Lung (tissue), 12 donors: Measurements from ENCODE around the gene ACACB. TPM values are rescaled to one million over a fixed set of nuclear protein-coding genes. Genes with fewer than 3 reads are reported as not detected.

ENCODE experiments used
- ATAC-seq: fragments of 200-7000 bp; cut with Tn5 transposase; one replicate; pipeline ENCODE4 v1.9.1; 2020; ENCODE audit warnings: moderate number of reproducible peaks; ENCODE audit not compliant: insufficient read depth, low FRiP score
- DNase-seq, 3 donors: peaks; one replicate each; pipeline ENCODE4 v3.0.0-alpha.2; 2013 to 2017
- H3K27ac ChIP-seq, 2 donors: one replicate each; pipeline ENCODE4 v1.5.1; 2013; ENCODE audit warnings: mild to moderate bottlenecking in 2 of 2, moderate library complexity in 2 of 2, control low read depth in 1 of 2, inconsistent platforms in 1 of 2, low read depth in 1 of 2, low read length in 1 of 2
- H3K27me3 ChIP-seq, 3 donors: one replicate each; pipeline ENCODE4 v1.5.1; 2013; ENCODE audit warnings: low read length in 2 of 3; ENCODE audit not compliant: control insufficient read depth in 3 of 3, insufficient read depth in 3 of 3
- H3K36me3 ChIP-seq, 4 donors: one replicate each; pipeline ENCODE4 v1.5.1; 2013; ENCODE audit warnings: low read length in 4 of 4, mild to moderate bottlenecking in 1 of 4, moderate library complexity in 1 of 4; ENCODE audit not compliant: control insufficient read depth in 4 of 4, insufficient read depth in 4 of 4
- H3K4me1 ChIP-seq, 5 donors: one replicate each; pipeline ENCODE4 v1.5.1; 2013; ENCODE audit warnings: low read length in 5 of 5, mild to moderate bottlenecking in 2 of 5, moderate library complexity in 1 of 5; ENCODE audit not compliant: control insufficient read depth in 5 of 5, insufficient read depth in 5 of 5
- H3K4me3 ChIP-seq: one replicate; pipeline ENCODE4 v1.5.1; 2013; ENCODE audit warnings: mild to moderate bottlenecking, control low read depth, moderate library complexity
- H3K9ac ChIP-seq, 2 donors: one replicate each; pipeline ENCODE4 v1.5.1; 2013; ENCODE audit warnings: low read length in 2 of 2, control low read depth in 1 of 2; ENCODE audit not compliant: insufficient read depth in 1 of 2
- H3K9me3 ChIP-seq, 4 donors: one replicate each; pipeline ENCODE4 v1.5.1; 2013; ENCODE audit warnings: low read length in 3 of 4, mild to moderate bottlenecking in 1 of 4, moderate library complexity in 1 of 4; ENCODE audit not compliant: control insufficient read depth in 4 of 4, insufficient read depth in 3 of 4
- CTCF ChIP-seq: IDR thresholded peaks from 2 replicates; pipeline ENCODE4 v1.5.1; 2012; ENCODE audit warnings: mild to moderate bottlenecking; ENCODE audit errors: control extremely low read depth, extremely low read depth
- WGBS, 2 donors: extraction: QIAGEN DNeasy Blood & Tissue Kit; methylation state at CpG; one replicate each; pipeline ENCODE4 v1.1.7; 2013; 5-methylcytosine and 5-hydroxymethylcytosine counted together
- polyA plus RNA-seq, 2 donors: library from polyadenylated mRNA; stranded (reverse); fragments of 200-250 nt; gene quantifications; one replicate each; pipeline ENCODE4 v1.2.1, GENCODE V29; 2013
- total RNA-seq, 2 donors: library from RNA; depleted of rRNA in 1 of 2; stranded (reverse); fragments of >200 nt in 1 of 2; gene quantifications; one replicate each; pipeline ENCODE4 v1.2.1, GENCODE V29; 2014 to 2021
- donor health status: control.
- donor health status: control.
- donor health status: Bipolar disorder and iron deficiency.
- donor health status: healthy.
- donor health status: DM: yes; HTN: yes; CAD: no.

The ACACB gene
- total and polyA plus RNA-seq, 4 donors: 2.9 to 24.5 (median 18.2) TPM

DNA sequence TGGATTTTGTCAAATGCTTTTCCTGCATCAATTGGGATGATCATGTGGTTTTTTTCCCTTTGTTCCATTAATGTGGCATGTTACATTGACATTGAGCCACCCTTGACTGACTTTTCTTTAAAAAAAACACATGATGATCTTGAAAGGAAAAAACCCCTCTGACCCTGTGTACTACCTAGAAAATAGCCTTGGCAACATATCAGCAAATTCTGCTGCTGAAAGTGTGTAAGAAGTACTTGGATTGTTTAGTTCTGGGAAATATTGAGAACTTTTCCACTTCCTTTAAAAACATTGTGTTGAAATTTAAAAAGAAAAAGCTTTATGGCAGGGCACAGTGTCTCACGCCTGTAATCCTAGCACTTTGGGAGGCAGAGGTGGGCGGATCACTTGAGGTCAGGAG lies 20.7 kb downstream of the ACACB start:
- Histone ChIP-seq H3K9me3 (no peaks in the 10 kb centered on the region), H3K4me1 (peaks cover 0 to 11% (median 3%) of the 10 kb centered on the region in 5 donors), H3K27me3 (peaks cover 0 to 2% (median 0%) of the 10 kb centered on the region in 3 donors), H3K27ac (peak overlapping the region in 1 of 2 donors; percentile 70), H3K36me3 (peaks cover 0 to 5% (median 2%) of the 10 kb centered on the region in 4 donors), H3K9ac (no peak overlapping the region), H3K4me3 (no peak overlapping the region)
- 81 to 89% methylated on average over 2 of the region's 2 CpGs for WGBS, 2 donors
- TF ChIP-seq CTCF: no peak
- no peak for DNase-seq
- no peak for ATAC-seq

GRCh38 chr12:109139360-109139759 lies 23.0 kb downstream of the ACACB start:
- DNase-seq: no peak
- no peak overlapping the region for H3K9ac ChIP-seq
- TF ChIP-seq CTCF: no peak
- no peak for ATAC-seq
- peak overlapping the region in 1 of 2 donors; percentile 49 for H3K27ac ChIP-seq
- 91 to 98% methylated on average over 9 of the region's 9 CpGs for WGBS, 2 donors
- H3K27me3 ChIP-seq: no peaks in the 10 kb centered on the region
- peaks cover 0 to 4% (median 2%) of the 10 kb centered on the region in 4 donors for H3K36me3 ChIP-seq
- peaks cover 0 to 9% (median 1%) of the 10 kb centered on the region in 5 donors for H3K4me1 ChIP-seq
- H3K4me3 ChIP-seq: no peak overlapping the region
- no peaks in the 10 kb centered on the region for H3K9me3 ChIP-seq

GRCh38 chr12:109139791-109140190 lies 23.4 kb downstream of the ACACB start:
- DNase-seq (no peak), ATAC-seq (no peak)
- Histone ChIP-seq H3K27me3 (no peaks in the 10 kb centered on the region), H3K27ac (peak overlapping the region in 1 of 2 donors; percentile 49), H3K36me3 (peaks cover 0 to 4% (median 2%) of the 10 kb centered on the region in 4 donors), H3K9me3 (no peaks in the 10 kb centered on the region), H3K4me1 (peaks cover 0 to 5% (median 0%) of the 10 kb centered on the region in 5 donors), H3K4me3 (no peak overlapping the region), H3K9ac (no peak overlapping the region)
- 85 to 86% methylated on average over 7 of the region's 7 CpGs for WGBS, 2 donors
- TF ChIP-seq CTCF: no peak

GRCh38 chr12:109140560-109140959 lies 24.2 kb downstream of the ACACB start:
- no peak for ATAC-seq
- no peaks in the 10 kb centered on the region for H3K9me3 ChIP-seq
- H3K4me3 ChIP-seq: no peak overlapping the region
- WGBS, 2 donors: 88 to 92% methylated on average over 4 of the region's 4 CpGs
- H3K27me3 ChIP-seq: no peaks in the 10 kb centered on the region
- H3K9ac ChIP-seq: no peak overlapping the region
- no peak for DNase-seq
- peaks cover 0 to 4% (median 2%) of the 10 kb centered on the region in 4 donors for H3K36me3 ChIP-seq
- TF ChIP-seq CTCF: no peak
- H3K4me1 ChIP-seq: peaks cover 0 to 4% (median 0%) of the 10 kb centered on the region in 5 donors
- no peak overlapping the region for H3K27ac ChIP-seq
